Neural crest cell (in vitro differentiated cells): ENCODE results near the gene LCP2. TPM values are rescaled to one million over a fixed set of nuclear protein-coding genes. Genes with fewer than 3 reads are reported as not detected.

Experiments used
- DNase-seq: peaks from one replicate; pipeline ENCODE4 v3.0.0; 2021; ENCODE audit warnings: low read depth, mixed read lengths, low spot score
- H3K27ac Mint-ChIP-seq: one replicate; pipeline ENCODE4 v1.8.0; 2021; ENCODE audit warnings: mild to moderate bottlenecking, mixed read lengths; ENCODE audit not compliant: unreplicated experiment
- H3K27me3 Mint-ChIP-seq: 2 replicates; pipeline ENCODE4 v1.8.0; 2021; ENCODE audit warnings: low read depth, mild to moderate bottlenecking, mixed read lengths
- H3K36me3 Mint-ChIP-seq: 2 replicates; pipeline ENCODE4 v1.8.0; 2021; ENCODE audit warnings: low read depth, mild to moderate bottlenecking, mixed read lengths
- H3K4me1 Mint-ChIP-seq: 2 replicates; pipeline ENCODE4 v1.8.0; 2021; ENCODE audit warnings: mixed read lengths
- H3K4me3 Mint-ChIP-seq: one replicate; pipeline ENCODE4 v1.8.0; 2021; ENCODE audit warnings: mild to moderate bottlenecking, mixed read lengths
- H3K9me3 Mint-ChIP-seq: 2 replicates; pipeline ENCODE4 v1.8.0; 2021; ENCODE audit warnings: mixed read lengths
- total RNA-seq: library from RNA; stranded (reverse); gene quantifications from 2 replicates; pipeline ENCODE4 v1.2.1, GENCODE V29; 2021
- TF ChIP-seq, protein P1 (sequence below): fragments of 200-600 bp; sonication (generic); conservative IDR thresholded peaks from 2 replicates; pipeline ENCODE4 v1.5.0; 2021; ENCODE audit warnings: antibody characterized with exemption, mild to moderate bottlenecking

Gene LCP2
- total RNA-seq, 1 donor from 2014 or later = not detected

DNA sequence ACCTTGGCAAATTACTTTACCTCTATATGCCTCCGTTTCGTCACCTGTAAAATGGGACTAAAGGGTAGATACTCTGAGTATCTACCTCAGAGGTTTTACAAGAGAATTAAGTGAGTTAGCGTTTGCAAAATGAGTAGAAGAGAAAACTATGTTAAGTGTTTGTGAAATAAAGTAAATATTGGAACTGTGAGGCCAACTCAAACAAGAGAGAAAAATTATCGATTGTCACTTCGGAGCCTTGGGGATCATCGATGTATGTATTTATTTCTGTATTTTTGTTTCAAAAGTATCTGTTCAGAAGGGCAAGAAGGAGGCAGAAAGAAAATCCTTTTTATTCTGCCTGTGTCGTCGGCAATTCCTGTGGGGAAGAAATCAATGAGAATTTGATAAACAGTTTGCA, 90.6 kb downstream of the LCP2 start:
- H3K27ac Mint-ChIP-seq = no peak overlapping the region
- H3K9me3 Mint-ChIP-seq = peaks cover 8% of the 10 kb centered on the region
- H3K4me3 Mint-ChIP-seq = no peak overlapping the region
- TF ChIP-seq, protein P1, sequence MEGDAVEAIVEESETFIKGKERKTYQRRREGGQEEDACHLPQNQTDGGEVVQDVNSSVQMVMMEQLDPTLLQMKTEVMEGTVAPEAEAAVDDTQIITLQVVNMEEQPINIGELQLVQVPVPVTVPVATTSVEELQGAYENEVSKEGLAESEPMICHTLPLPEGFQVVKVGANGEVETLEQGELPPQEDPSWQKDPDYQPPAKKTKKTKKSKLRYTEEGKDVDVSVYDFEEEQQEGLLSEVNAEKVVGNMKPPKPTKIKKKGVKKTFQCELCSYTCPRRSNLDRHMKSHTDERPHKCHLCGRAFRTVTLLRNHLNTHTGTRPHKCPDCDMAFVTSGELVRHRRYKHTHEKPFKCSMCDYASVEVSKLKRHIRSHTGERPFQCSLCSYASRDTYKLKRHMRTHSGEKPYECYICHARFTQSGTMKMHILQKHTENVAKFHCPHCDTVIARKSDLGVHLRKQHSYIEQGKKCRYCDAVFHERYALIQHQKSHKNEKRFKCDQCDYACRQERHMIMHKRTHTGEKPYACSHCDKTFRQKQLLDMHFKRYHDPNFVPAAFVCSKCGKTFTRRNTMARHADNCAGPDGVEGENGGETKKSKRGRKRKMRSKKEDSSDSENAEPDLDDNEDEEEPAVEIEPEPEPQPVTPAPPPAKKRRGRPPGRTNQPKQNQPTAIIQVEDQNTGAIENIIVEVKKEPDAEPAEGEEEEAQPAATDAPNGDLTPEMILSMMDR = no peak
- no peak for DNase-seq
- peaks cover 13% of the 10 kb centered on the region for H3K27me3 Mint-ChIP-seq
- H3K36me3 Mint-ChIP-seq = peaks cover 3% of the 10 kb centered on the region
- H3K4me1 Mint-ChIP-seq = no peaks in the 10 kb centered on the region

DNA sequence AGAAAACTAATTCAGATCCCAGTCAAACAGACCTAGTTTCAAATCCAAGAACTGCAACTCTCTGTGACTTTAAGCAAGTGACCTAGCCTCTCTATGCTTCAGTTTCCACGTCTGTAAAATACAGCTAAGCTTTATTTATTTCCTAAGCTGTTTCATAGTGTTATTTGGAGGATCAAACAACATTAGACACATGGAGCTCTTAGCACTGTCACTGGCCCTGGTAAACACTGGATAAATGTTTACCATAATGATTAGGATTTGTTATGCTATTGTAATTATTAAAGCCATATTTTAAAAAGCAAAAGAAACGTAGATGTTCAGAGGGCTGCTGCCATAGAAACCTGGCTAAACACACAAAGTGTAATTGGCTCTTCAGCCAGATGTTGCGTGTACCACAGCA, 91.4 kb downstream of the LCP2 start:
- Mint-ChIP-seq H3K4me1 (no peaks in the 10 kb centered on the region), H3K4me3 (no peak overlapping the region), H3K27me3 (peaks cover 13% of the 10 kb centered on the region), H3K9me3 (peaks cover 8% of the 10 kb centered on the region), H3K36me3 (peaks cover 3% of the 10 kb centered on the region), H3K27ac (no peak overlapping the region)
- TF ChIP-seq, protein P1 = no peak
- DNase-seq = no peak

DNA sequence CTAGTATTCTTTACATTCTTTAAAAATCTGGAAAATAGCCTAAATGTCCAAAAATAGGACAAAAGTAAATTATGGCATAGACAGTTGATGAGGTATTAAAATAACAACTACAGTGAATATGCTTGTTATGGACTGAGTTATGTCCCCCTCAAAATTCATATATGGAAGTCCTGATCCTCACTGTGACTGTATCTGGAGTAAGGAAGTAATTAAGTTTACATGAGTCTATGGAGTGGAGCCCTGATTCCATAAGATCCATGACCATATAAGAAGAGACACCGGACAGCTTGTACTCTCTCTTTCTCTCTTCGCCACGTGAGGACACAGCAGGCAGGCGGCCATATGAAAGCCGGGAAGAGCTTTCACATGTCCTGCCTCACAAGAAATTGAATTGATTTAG, 93.4 kb downstream of the LCP2 start:
- DNase-seq = no peak
- H3K4me3 Mint-ChIP-seq = no peak overlapping the region
- no peaks in the 10 kb centered on the region for H3K4me1 Mint-ChIP-seq
- peak overlapping the region; percentile 24 for H3K27ac Mint-ChIP-seq
- no peaks in the 10 kb centered on the region for H3K36me3 Mint-ChIP-seq
- TF ChIP-seq, protein P1 = no peak
- H3K9me3 Mint-ChIP-seq = no peaks in the 10 kb centered on the region
- H3K27me3 Mint-ChIP-seq = peaks cover 10% of the 10 kb centered on the region

DNA sequence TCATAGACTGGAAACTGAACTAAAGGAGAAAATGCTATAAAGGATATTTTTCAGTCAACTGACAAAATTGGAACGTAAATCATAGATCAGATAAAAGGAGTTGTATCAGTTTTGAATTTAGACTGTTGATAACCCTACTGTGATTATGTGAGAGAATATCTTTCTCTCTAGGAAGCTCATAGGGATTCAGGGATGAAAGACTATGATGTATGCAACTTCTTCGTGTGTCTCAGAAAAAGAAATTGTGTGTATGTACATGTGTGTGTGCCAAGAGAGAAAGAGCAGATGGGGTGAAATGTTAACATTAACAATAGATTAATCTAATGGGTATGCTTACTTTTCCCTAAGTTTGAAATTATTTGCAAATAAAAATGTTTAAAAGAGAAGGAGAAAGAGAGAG, 95.5 kb downstream of the LCP2 start:
- Mint-ChIP-seq H3K4me1 (no peaks in the 10 kb centered on the region), H3K36me3 (no peaks in the 10 kb centered on the region), H3K27ac (no peak overlapping the region), H3K9me3 (no peaks in the 10 kb centered on the region), H3K4me3 (no peak overlapping the region), H3K27me3 (peaks cover 10% of the 10 kb centered on the region)
- DNase-seq = no peak
- TF ChIP-seq, protein P1 = no peak

DNA sequence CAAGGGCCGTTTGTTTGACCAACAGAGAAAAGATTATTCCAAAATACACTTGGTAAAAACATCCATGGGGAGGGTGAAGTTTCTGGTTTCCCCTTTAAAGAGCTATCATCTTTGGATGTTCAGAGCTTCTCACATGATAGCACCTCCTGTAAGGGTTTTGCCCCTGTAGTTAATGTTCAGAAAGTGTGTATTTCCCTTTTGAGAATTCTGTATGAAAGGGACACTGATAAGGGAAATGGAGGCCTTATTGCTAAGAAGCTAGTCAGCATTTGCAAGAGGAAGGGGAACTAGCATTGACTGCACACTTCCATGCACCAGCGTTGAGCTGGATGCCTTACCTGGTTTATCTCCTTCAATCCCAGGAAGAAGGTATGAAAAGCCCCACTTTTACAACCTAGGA, 96.3 kb downstream of the LCP2 start:
- Mint-ChIP-seq H3K27me3 (peaks cover 6% of the 10 kb centered on the region), H3K4me3 (no peak overlapping the region), H3K36me3 (no peaks in the 10 kb centered on the region), H3K4me1 (no peaks in the 10 kb centered on the region), H3K9me3 (no peaks in the 10 kb centered on the region), H3K27ac (no peak overlapping the region)
- TF ChIP-seq, protein P1 = no peak
- DNase-seq = no peak

DNA sequence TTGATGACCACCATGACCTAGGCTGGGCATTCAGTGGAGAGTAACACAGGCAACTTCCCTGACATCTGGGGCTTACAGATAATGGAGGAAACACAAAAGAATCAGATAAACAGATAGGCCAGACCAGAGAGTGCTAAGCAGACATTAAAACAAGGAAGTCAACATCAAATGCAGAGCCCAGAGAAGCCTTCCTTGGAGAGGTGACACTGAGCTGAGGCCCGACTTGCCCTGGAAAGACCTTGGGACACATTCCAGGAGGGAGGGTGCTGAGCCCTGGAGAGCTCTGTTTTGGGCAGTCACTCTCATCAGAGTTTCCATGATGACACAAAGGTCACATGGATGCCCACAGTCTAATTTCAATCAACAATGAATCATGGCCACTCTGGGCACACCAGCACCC, 96.7 kb downstream of the LCP2 start:
- Mint-ChIP-seq H3K27ac (no peak overlapping the region), H3K36me3 (no peaks in the 10 kb centered on the region), H3K27me3 (peaks cover 6% of the 10 kb centered on the region), H3K9me3 (no peaks in the 10 kb centered on the region), H3K4me1 (no peaks in the 10 kb centered on the region), H3K4me3 (no peak overlapping the region)
- TF ChIP-seq, protein P1 = no peak
- DNase-seq = no peak
